HG03103 (cell line): ENCODE results near the gene ZBTB20.
A peak's percentile ranks its signal among the peaks of the same experiment; 100 is the strongest.

Experiments used
- ATAC-seq: cut with Tn5 transposase; IDR thresholded peaks from one replicate; pipeline ENCODE4 v1.9.1; 2021; ENCODE audit warnings: low read depth; ENCODE audit not compliant: unreplicated experiment

Gene ZBTB20

DNA sequence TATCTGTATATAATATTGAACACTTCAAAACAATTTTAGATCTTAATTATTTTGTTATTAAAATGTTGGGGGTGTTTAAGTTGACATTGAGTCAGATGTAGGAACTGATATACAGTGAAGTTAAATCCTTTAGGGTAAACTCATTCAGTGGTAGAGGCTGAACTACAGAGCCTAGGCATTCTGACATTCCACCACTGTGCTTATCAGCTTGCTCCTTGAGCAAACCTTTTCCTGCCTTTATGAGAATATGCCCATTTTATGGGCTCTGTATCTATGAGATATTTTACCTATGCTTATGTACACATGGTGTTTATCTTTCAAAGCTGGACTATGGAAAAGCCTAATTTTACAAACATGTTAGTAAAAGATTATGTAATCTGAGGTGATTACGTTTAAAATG, 407.5 kb downstream of the ZBTB20 start:
- ATAC-seq: no peak

DNA sequence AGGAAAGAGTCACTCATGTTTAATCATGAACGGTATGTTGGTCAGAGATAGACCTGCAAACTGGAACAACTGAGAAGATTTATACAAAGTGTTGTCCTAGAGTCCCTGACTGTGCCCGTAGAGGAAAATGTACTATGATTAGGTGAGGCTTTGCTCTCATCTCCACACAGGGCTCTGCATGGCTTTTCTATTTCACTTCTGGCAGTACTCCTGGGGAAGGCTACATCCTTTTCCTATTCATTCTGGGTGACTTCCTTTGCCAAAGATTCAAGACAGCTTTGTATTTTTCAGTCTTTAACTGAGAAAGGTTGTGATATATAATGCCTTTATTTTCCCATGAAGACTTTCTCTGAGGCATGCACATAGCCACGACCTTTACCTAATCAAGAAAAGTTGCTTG, 414.7 kb downstream of the ZBTB20 start:
- ATAC-seq: no peak

DNA sequence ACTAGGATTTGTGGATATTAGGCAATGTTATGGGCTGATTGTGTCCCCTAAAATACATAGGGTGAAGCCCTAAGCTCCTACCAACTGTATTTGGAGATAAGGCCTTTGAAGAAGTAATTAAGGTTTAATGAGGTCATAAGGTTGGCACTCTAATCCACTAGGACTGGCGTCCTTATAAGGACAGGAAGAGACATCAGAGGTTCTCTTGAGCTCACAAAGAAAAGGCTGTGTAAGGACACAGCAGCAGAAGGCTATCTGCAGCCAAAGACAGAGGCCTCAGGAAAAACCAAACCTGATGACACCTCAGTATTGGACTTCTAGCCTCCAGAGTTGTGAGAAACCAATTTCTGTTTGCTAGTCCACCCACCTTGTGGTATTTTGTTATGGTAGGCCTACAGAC, 416.7 kb downstream of the ZBTB20 start:
- no peak for ATAC-seq

DNA sequence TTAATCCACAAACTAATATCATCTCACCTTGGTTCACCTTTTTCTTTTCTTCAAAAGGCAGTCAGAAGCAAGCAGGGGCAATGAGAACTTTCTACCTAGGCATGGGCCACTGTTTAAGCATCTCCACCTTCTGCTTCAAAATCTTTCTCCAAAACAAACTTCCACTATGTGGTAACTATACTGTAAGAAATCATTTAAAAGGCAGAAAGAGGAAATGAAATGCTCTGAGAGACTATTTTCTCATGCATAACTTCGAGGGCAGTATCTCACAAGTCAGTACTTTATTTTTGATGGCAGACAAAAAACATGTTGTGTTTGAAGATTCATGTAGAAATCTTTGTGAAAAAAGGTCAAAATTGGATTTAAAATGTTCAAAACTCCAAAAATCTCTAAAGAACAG, 419.7 kb downstream of the ZBTB20 start:
- ATAC-seq: no peak

DNA sequence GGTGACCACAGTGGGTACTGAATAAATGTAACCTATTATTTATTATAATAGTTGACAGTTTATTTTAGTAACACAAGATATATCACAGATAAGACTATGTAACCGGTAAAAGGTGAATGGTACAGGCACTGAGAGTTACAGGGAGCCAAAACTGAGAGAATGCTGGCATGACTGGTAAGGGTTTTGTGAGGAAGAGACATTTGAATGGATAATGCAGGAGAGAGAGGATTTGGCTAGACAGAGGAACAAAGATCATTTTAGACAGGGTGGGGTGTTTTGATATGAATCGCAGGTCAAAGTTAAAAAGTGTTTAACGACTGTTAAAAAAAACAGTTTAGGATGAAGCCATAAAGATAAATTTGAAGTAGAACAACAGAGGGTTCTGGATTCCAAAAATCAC, 421.1 kb downstream of the ZBTB20 start:
- no peak for ATAC-seq

- no peak for ATAC-seq
Measured at GRCh38 chr3:114722530-114722929, 424.6 kb downstream of the ZBTB20 start.

DNA sequence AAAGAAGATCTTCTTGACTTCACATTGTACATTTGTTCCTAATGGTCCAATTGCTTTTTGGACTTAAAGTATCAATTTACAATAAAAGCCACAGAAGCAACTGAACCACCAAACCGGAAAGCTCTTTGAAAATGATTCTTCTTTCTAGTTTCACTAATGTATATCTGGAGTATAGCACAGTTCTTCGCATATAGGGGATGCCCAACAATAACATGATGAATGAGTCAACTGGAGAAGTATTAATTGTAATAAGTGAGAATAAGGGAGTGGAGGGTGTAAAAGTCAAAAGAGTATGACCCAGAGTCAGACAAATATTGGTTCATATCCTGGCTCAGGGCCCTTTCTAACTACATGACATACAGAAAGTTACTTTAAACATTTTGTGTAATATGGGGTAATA, 425.2 kb downstream of the ZBTB20 start:
- ATAC-seq: no peak

- ATAC-seq: no peak
Measured at GRCh38 chr3:114721209-114721608, 425.9 kb downstream of the ZBTB20 start.

GRCh38 chr3:114718898-114719210, 428.2 kb downstream of the ZBTB20 start:
- no peak for ATAC-seq

GRCh38 chr3:114718071-114718897, 428.8 kb downstream of the ZBTB20 start:
- ATAC-seq: no peak

DNA sequence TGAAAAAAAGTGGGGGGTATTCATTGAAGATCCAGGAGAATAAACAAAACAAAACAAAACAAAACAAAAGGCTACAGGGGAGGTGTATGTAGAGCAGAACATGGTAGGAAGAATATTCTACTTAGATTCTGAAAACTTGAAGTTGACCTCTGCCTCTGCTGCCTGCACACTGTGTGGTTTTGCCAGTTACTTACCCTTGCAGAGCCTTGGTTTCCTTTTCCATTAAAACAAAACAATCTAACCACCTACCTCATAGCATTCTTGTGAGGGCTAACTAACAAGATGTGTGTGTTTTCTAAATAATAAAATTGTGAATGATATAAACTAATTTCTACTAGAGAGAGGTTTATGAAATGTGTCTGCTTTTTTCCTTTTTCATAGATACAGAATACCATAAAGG, 430.2 kb downstream of the ZBTB20 start:
- ATAC-seq: no peak

DNA sequence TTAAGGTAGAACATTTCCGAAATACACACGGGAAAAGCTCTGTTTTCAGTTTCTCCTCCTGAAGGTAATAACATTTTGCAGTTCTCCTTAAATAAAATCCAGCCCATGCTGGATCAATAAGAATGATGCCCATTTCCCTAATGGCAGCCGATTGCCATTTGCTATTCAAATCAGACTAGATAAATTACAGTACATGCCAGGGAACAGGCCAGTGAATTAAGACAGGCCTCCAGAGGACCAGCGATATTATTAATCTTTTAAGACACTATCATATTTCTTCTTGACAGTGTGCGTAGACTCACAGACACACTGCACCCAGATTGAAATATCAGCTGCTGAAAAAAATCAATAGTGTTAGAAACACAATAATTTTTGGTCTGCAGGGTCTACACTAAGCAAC, 431.0 kb downstream of the ZBTB20 start:
- no peak for ATAC-seq

DNA sequence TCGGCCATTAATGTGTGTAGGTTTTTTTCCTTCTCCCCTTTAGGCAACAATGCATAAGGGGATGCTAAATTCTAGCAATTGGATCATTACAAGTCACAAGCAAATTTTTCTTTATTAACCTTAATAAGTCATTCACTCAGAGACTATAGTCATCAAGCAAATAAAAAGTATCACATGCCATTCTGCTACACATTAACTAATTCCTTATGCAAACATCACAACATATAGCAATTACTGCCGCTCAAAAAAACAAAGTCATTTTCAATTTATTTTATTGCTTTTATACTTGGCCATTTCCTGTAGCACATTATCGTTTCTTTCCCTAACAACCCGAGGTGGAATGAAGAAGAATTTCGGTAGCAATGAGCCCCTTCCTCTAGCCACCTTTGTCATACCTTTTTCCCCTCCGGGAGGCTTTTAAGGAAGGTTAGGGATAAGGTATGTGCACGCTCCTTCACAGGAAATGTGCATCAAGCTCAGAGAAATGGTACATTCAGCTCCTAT, 432.1 kb downstream of the ZBTB20 start:
- ATAC-seq: no peak

- no peak for ATAC-seq
Measured at GRCh38 chr3:114714237-114714636, 432.9 kb downstream of the ZBTB20 start.

DNA sequence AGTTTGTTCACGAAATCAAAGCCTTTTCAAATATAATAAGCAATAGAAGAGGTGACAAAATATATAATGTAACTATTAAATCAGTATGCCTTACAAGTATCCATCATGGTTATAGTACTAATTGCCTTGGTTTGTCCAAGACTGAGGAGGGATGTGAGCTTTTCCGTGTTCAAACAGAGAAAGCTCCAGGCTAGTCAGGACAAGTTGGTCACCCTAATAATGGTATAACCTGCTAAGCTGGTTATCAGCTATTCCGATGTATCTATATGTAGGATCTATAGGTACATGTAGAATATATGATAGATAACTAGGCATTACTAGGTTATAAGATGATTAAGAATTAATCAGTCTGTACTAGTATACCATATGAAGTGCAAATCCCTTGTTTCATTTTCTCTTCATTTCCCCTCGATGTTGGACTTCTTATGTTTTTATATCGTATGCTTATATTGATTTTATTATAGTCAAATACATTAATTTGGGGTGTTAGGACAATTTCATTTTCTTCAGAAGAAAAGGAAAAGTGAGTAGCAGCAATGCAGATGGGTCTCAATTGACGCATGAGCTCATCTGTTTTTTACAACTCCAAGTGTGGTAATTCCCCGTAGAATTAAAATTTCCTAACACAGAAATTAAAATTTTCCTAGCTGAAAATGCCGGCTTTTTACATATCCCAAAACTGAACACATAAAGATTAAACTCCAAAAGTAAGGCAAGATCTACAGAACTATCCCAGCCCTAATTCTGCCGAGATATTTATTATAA, 434.2 kb downstream of the ZBTB20 start:
- no peak for ATAC-seq

GRCh38 chr3:114711321-114711886, 435.7 kb downstream of the ZBTB20 start:
- no peak for ATAC-seq

DNA sequence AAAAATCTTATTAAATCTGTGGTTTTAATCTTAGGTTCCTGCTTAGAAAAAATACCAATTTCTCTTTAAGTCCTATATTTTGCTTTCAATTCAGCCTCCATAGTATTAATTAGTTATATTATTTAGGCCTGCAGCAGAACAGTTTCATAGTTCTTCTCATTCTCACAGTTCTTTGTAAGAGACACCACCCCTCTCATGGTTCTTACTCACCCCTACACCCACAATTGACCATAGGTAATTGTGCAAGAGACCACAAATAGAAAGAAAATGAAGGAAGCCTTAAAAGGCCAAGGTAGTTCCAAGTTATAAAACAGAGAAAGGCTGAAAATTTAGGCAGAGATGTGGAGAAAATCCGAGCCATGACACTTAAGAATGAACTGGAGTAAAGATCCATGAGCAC, 438.0 kb downstream of the ZBTB20 start:
- ATAC-seq: no peak

GRCh38 chr3:114707252-114707860, 439.7 kb downstream of the ZBTB20 start:
- ATAC-seq: no peak

DNA sequence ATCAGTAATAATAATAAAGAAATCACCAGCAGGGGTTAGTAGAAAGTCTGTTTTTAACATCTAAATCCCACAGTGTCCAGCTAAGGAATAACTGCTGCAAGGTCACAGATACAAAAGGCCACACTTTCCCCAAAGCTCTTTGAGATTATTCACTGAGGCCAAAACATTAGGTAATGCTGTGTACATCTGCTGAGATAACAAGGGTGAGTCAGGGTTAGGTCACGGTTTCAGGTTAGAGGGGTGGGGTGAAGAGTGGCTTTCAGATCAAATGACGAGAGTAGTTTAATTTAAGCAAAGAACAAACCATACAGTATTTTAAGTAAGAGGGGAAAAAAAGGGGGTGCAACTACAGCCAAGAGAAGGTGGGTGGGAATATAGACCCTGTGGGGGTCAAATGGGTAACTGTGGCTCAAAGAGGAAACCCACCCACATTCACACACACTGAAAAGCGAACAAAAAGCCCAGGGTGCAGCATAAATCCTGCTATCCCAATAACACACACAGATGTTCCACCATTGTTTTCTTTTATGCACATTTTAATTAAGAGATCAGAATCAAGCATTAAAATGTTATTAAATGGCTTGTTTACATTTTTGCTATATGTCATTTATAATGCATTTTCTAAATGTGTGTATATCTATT, 440.4 kb downstream of the ZBTB20 start:
- peak; percentile 77 for ATAC-seq

DNA sequence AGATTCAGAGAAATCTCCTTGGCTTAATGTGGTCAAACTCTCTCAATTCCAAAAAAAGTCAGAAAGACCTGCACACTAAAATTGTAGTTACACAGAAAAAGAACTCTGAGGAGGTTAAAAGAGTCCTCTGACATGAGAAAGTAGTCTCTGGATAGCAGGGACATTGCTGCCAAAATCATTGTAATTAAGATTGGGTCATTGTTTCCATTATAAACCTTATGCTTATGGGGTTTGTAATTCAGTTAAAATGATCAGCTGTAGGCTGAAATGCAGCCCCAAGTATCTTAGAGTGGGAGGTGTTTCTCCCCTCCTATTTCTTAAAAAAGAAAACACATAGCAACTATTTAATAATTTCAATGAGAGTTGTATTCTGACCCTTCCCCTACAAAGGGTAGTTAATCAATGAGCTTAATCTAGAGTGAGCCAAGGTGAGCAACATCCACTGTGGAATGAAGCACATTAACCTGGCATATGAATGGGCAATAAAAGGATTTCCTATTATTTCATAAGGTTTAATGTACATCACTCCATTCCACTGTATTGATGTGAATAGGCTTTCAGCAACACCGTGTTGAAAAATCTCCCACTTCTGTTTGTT, 446.4 kb downstream of the ZBTB20 start:
- ATAC-seq: no peak
